NB4 (cell line): Measurements from ENCODE around the gene OSBPL10.
"Not testable (repeated sequence)": the region's sequence is repeated elsewhere in the genome, so short reads cannot be mapped to it uniquely, and the experiment has no call there.

ENCODE experiments used
- CTCF ChIP-seq: IDR thresholded peaks from one replicate; pipeline ENCODE4 v1.5.1; 2012; ENCODE audit warnings: low read depth, low read length
- POLR2A ChIP-seq: IDR thresholded peaks from 2 replicates; pipeline ENCODE4 v1.6.1; 2011; ENCODE audit warnings: mild to moderate bottlenecking; ENCODE audit not compliant: insufficient read length; ENCODE audit errors: extremely low read depth

- not testable (repeated sequence) for TF ChIP-seq CTCF, POLR2A
Observed at GRCh38 chr3:32010699-32011098, 29.6 kb upstream of the OSBPL10 start.
